Stimulated activated CD4-positive, alpha-beta T cell treated with anti-CD3 and anti-CD28 coated beads, Interleukin-4, amount 100 ng/mL, for 48 hours (primary cell): ENCODE results near the gene FAM149B1.

ENCODE experiments used
- DNase-seq, 2 donors: peaks; one replicate each; pipeline ENCODE4 v3.0.0-alpha.2; 2020; ENCODE audit warnings: low read depth in 2 of 2

The FAM149B1 gene

GRCh38 chr10:73174148-73174925 lies 6.4 kb downstream of the FAM149B1 start:
- DNase-seq: no peak

GRCh38 chr10:73182568-73182967 lies 14.6 kb downstream of the FAM149B1 start:
- DNase-seq: no peak

GRCh38 chr10:73183667-73184281 lies 15.9 kb downstream of the FAM149B1 start:
- DNase-seq: no peak

GRCh38 chr10:73186266-73186665 lies 18.3 kb downstream of the FAM149B1 start:
- DNase-seq: no peak

GRCh38 chr10:73190188-73190587 lies 22.3 kb downstream of the FAM149B1 start:
- no peak for DNase-seq

GRCh38 chr10:73205081-73205480 lies 37.2 kb downstream of the FAM149B1 start:
- no peak for DNase-seq

GRCh38 chr10:73205890-73206289 lies 38.0 kb downstream of the FAM149B1 start:
- DNase-seq: no peak

GRCh38 chr10:73206385-73206784 lies 38.5 kb downstream of the FAM149B1 start:
- no peak for DNase-seq

GRCh38 chr10:73207883-73208282 lies 40.0 kb downstream of the FAM149B1 start:
- no peak for DNase-seq

GRCh38 chr10:73209705-73210104 lies 41.8 kb downstream of the FAM149B1 start:
- no peak for DNase-seq

- DNase-seq: no peak
Measured at GRCh38 chr10:73210395-73211105, 42.6 kb downstream of the FAM149B1 start.

- no peak for DNase-seq
Measured at GRCh38 chr10:73211106-73211811, 43.3 kb downstream of the FAM149B1 start.

GRCh38 chr10:73215749-73216148 lies 47.8 kb downstream of the FAM149B1 start:
- no peak for DNase-seq

GRCh38 chr10:73217628-73218027 lies 49.7 kb downstream of the FAM149B1 start:
- no peak for DNase-seq

- DNase-seq: no peak
Measured at GRCh38 chr10:73218431-73219191, 50.7 kb downstream of the FAM149B1 start.

- DNase-seq: no peak
Measured at GRCh38 chr10:73219384-73219783, 51.5 kb downstream of the FAM149B1 start.

GRCh38 chr10:73220989-73221388 lies 53.1 kb downstream of the FAM149B1 start:
- no peak for DNase-seq

- no peak for DNase-seq
Measured at GRCh38 chr10:73225518-73225917, 57.6 kb downstream of the FAM149B1 start.

GRCh38 chr10:73226663-73227062 lies 58.7 kb downstream of the FAM149B1 start:
- DNase-seq: no peak

GRCh38 chr10:73228247-73228646 lies 60.3 kb downstream of the FAM149B1 start:
- no peak for DNase-seq

GRCh38 chr10:73229567-73229966 lies 61.6 kb downstream of the FAM149B1 start:
- no peak for DNase-seq
